ENCODE results near the gene FHAD1. TPM values are rescaled to one million over a fixed set of nuclear protein-coding genes. Genes with fewer than 3 reads are reported as not detected.

FHAD1 gene
- total RNA-seq, 2 experiments from 2014 or later = not detected

DNA sequence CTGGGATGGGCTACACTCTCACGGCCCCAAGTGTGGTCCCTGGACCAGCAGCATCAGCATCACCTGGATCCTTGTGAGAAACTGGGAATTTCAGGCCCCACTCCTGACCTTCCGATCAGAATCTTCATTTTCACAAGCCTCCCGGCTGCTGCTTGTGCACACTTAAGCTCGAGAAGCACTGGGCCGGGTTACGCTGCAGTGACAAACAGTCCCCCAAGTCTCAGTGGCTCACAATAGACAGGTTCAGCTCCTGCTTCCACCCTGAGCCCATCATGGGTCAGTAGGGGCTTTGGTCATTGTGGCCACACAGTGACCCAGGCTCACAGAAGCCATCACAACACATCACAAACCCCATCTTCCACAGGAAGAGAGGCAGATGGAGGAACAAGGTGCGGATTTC lies 63.5 kb downstream of the FHAD1 start:
- CTCF ChIA-PET (ENCODE audit: unreplicated experiment) = no interaction called here
- intact Hi-C loops (cut with micrococcal nuclease; ENCODE audit: unreplicated experiment) = no loop called here
- Histone ChIP-seq H3K27ac (ENCODE audit: low read depth, low read length, poor library complexity, severe bottlenecking) (no peak overlapping the region), H3K4me1 (ENCODE audit: insufficient read depth, low read length, poor library complexity, severe bottlenecking) (no peaks in the 10 kb centered on the region), H3K4me3 (ENCODE audit: low read depth, low read length, poor library complexity, severe bottlenecking) (no peak overlapping the region), H4K20me1 (ENCODE audit: insufficient read depth, low read length) (no peaks in the 10 kb centered on the region), H3K9me3 (ENCODE audit: low read length) (no peaks in the 10 kb centered on the region), H3K79me2 (ENCODE audit: insufficient read depth, low read depth, low read length) (no peaks in the 10 kb centered on the region), H2AFZ (ENCODE audit: low read length) (no peak overlapping the region), H3K36me3 (ENCODE audit: insufficient read depth, low read length) (no peaks in the 10 kb centered on the region), H3K9me2 (ENCODE audit: insufficient read depth, low read length) (no peaks in the 10 kb centered on the region), H3K4me2 (ENCODE audit: low read length) (no peak overlapping the region)
- POLR2A ChIA-PET = interaction anchor here (0.8 kb wide), 1 partner anchor 58 kb away, joined by 3 read pairs; no protein-coding TSS in a partner anchor
- TF ChIP-seq, protein P1, sequence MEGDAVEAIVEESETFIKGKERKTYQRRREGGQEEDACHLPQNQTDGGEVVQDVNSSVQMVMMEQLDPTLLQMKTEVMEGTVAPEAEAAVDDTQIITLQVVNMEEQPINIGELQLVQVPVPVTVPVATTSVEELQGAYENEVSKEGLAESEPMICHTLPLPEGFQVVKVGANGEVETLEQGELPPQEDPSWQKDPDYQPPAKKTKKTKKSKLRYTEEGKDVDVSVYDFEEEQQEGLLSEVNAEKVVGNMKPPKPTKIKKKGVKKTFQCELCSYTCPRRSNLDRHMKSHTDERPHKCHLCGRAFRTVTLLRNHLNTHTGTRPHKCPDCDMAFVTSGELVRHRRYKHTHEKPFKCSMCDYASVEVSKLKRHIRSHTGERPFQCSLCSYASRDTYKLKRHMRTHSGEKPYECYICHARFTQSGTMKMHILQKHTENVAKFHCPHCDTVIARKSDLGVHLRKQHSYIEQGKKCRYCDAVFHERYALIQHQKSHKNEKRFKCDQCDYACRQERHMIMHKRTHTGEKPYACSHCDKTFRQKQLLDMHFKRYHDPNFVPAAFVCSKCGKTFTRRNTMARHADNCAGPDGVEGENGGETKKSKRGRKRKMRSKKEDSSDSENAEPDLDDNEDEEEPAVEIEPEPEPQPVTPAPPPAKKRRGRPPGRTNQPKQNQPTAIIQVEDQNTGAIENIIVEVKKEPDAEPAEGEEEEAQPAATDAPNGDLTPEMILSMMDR (conservative IDR thresholded peaks at IDR 0.05; ENCODE audit: low read length) = no peak
- TF ChIP-seq EZH2phosphoT487 (IDR thresholded peaks at IDR 0.05; ENCODE audit: borderline replicate concordance, low read depth, low read length) = no peak
- BruUV-seq (replicated peaks) = no TSS peak
- no peak for DNase-seq (ENCODE audit: low spot score)

DNA sequence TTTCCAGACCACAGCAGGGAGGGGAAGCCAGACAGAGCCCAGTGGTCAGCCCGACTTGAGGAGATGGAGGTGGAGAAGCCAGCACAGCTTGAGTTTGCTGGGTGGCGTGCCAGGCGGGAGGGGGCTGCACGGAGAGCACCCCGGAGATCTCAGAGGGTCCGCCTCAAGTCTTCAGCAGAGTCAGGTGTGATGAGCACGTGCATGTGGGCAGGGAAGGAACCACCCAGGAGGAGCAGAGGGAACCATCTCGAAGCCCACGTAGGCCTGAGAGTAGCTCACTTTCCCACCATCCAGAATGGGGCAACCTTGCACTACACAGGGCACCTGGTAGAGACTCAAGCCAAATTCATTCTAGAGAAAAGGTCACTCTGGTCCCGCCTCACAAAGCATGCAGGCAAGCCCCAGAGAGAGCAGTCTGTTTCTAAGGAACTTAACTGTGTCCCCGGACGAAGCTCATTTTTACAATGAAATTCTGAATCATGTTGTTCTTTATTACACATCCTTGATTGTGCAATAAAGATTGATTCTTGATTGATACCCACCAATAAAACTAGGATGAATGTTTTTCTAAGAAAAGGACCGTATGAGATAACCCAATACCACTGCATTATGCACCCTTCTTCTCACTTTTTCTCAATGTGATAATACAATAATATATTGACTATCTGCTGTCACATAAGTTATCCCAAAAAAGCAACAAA lies 64.2 kb downstream of the FHAD1 start:
- Histone ChIP-seq H3K36me3 (ENCODE audit: insufficient read depth, low read length) (no peaks in the 10 kb centered on the region), H4K20me1 (ENCODE audit: insufficient read depth, low read length) (no peaks in the 10 kb centered on the region), H3K4me1 (ENCODE audit: insufficient read depth, low read length, poor library complexity, severe bottlenecking) (no peaks in the 10 kb centered on the region), H3K9me3 (ENCODE audit: low read length) (no peaks in the 10 kb centered on the region), H3K4me3 (ENCODE audit: low read depth, low read length, poor library complexity, severe bottlenecking) (no peak overlapping the region), H3K79me2 (ENCODE audit: insufficient read depth, low read depth, low read length) (no peaks in the 10 kb centered on the region), H3K27ac (ENCODE audit: low read depth, low read length, poor library complexity, severe bottlenecking) (no peak overlapping the region), H3K4me2 (ENCODE audit: low read length) (no peak overlapping the region), H3K9me2 (ENCODE audit: insufficient read depth, low read length) (no peaks in the 10 kb centered on the region), H2AFZ (ENCODE audit: low read length) (no peak overlapping the region)
- ChIA-PET CTCF (ENCODE audit: unreplicated experiment) (no interaction called here), POLR2A (interaction anchor here (0.6 to 0.8 kb wide), 3 partner anchors 8 to 370 kb away, joined by 3 read pairs; no protein-coding TSS in a partner anchor)
- BruUV-seq (replicated peaks) = no TSS peak
- TF ChIP-seq, protein P1 (conservative IDR thresholded peaks at IDR 0.05; ENCODE audit: low read length) = no peak
- no peak for TF ChIP-seq EZH2phosphoT487 (IDR thresholded peaks at IDR 0.05; ENCODE audit: borderline replicate concordance, low read depth, low read length)
- intact Hi-C loops (cut with micrococcal nuclease; ENCODE audit: unreplicated experiment) = no loop called here
- DNase-seq (ENCODE audit: low spot score) = no peak

DNA sequence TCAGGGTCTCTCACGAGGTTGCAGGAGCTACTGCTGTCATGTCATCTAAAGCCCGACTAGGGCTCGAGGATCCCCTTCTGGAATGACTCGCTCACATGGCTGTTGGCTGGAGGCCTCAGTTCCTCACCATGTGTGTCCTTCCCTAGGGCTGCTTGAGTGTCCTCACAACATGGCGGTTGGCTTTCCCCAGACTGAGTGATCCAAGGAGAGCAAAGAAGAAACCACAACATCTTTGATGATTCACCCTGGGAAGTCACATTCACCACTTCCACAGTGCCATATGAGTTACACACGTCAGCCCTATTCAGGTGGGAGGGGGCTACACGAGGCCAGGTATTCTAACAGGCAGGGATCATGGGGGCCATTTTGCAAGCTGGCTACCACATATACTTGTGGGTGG lies 64.9 kb downstream of the FHAD1 start:
- no peaks in the 10 kb centered on the region for H4K20me1 ChIP-seq (ENCODE audit: insufficient read depth, low read length)
- CTCF ChIA-PET (ENCODE audit: unreplicated experiment) = no interaction called here
- no peaks in the 10 kb centered on the region for H3K36me3 ChIP-seq (ENCODE audit: insufficient read depth, low read length)
- TF ChIP-seq, protein P1 (conservative IDR thresholded peaks at IDR 0.05; ENCODE audit: low read length) = no peak
- TF ChIP-seq EZH2phosphoT487 (IDR thresholded peaks at IDR 0.05; ENCODE audit: borderline replicate concordance, low read depth, low read length) = no peak
- no peak overlapping the region for H3K4me2 ChIP-seq (ENCODE audit: low read length)
- no peaks in the 10 kb centered on the region for H3K79me2 ChIP-seq (ENCODE audit: insufficient read depth, low read depth, low read length)
- H2AFZ ChIP-seq (ENCODE audit: low read length) = no peak overlapping the region
- no peaks in the 10 kb centered on the region for H3K9me2 ChIP-seq (ENCODE audit: insufficient read depth, low read length)
- intact Hi-C loops (cut with micrococcal nuclease; ENCODE audit: unreplicated experiment) = no loop called here
- DNase-seq (ENCODE audit: low spot score) = no peak
- H3K9me3 ChIP-seq (ENCODE audit: low read length) = no peaks in the 10 kb centered on the region
- no peak overlapping the region for H3K27ac ChIP-seq (ENCODE audit: low read depth, low read length, poor library complexity, severe bottlenecking)
- POLR2A ChIA-PET = interaction anchor here (0.6 kb wide), 1 partner anchor 9 kb away, joined by 3 read pairs; no protein-coding TSS in a partner anchor
- no TSS peak for BruUV-seq (replicated peaks)
- H3K4me3 ChIP-seq (ENCODE audit: low read depth, low read length, poor library complexity, severe bottlenecking) = no peak overlapping the region
- H3K4me1 ChIP-seq (ENCODE audit: insufficient read depth, low read length, poor library complexity, severe bottlenecking) = no peaks in the 10 kb centered on the region
